Esophagus muscularis mucosa (tissue), 4 donors: ENCODE data around the gene SIRT7. TPM values are rescaled to one million over a fixed set of nuclear protein-coding genes. Genes with fewer than 3 reads are reported as not detected.

Experiments
- DNase-seq: peaks from one replicate; pipeline ENCODE4 v3.0.0-alpha.2; 2017; ENCODE audit errors: extremely low spot score
- H3K27ac ChIP-seq, 4 donors: fragments of 200-600 bp; sonication (generic); replicated peaks in 1 of 4; 1 replicate in 3 of 4; 2 replicates in 1 of 4; pipeline ENCODE4 v1.5.1; 2016 to 2019; ENCODE audit warnings: mild to moderate bottlenecking in 1 of 4
- H3K27me3 ChIP-seq, 4 donors: fragments of 200-600 bp; sonication (generic); one replicate each; pipeline versions ENCODE4 v1.5.1 to v1.6.0; 2016 to 2019
- H3K36me3 ChIP-seq, 4 donors: fragments of 200-600 bp; sonication (generic); one replicate each; pipeline ENCODE4 v1.5.1; 2016 to 2019
- H3K4me1 ChIP-seq, 4 donors: fragments of 200-600 bp; sonication (generic); one replicate each; pipeline ENCODE4 v1.5.1; 2016 to 2019
- H3K4me3 ChIP-seq, 4 donors: fragments of 200-600 bp; sonication (generic); 1 replicate in 2 of 4; 2 replicates in 2 of 4; pipeline ENCODE4 v1.5.1; 2016 to 2019; ENCODE audit warnings: mild to moderate bottlenecking in 4 of 4, moderate library complexity in 1 of 4
- H3K9me3 ChIP-seq, 4 donors: fragments of 200-600 bp; sonication (generic); 1 replicate in 3 of 4; 2 replicates in 1 of 4; pipeline ENCODE4 v1.5.1; 2016 to 2019
- EP300 ChIP-seq: sonication (generic); formaldehyde crosslinking; IDR thresholded peaks from one replicate; pipeline ENCODE4 v1.6.1; 2017; ENCODE audit warnings: antibody characterized with exemption
- POLR2A ChIP-seq: fragments of 450-650 bp; IDR thresholded peaks from one replicate; pipeline ENCODE4 v1.6.1; 2017; ENCODE audit warnings: antibody characterized with exemption, moderate library complexity, mild to moderate bottlenecking, low read depth
- POLR2AphosphoS5 ChIP-seq, 2 donors: sonication (generic); formaldehyde crosslinking; IDR thresholded peaks; one replicate each; pipeline ENCODE4 v1.6.1; 2017; ENCODE audit warnings: antibody characterized with exemption in 2 of 2
- WGBS: methylation state at CpG from one replicate; pipeline ENCODE4 v1.1.5; 2018; 5-methylcytosine and 5-hydroxymethylcytosine counted together
- intact Hi-C: fragments of 100-400 bp; cut with DNase I; formaldehyde crosslinking; loops from one replicate; pipeline ENCODE4 v1.15.1; 2023
- total RNA-seq, 4 donors: library from RNA; depleted of rRNA; stranded (reverse); fragments of >200 nt; gene quantifications; one replicate each; pipeline versions ENCODE4 v1.1.0 to v1.2.1, GENCODE V29; 2016
- TF ChIP-seq, protein P1 (sequence below), 3 experiments: fragments of 200-600 bp in 2 of 3; fragments of 450-650 bp in 1 of 3; sonication (generic) in 2 of 3; IDR thresholded peaks; one replicate each; pipeline ENCODE4 v1.5.1; 2017 to 2019; ENCODE audit warnings: antibody characterized with exemption in 3 of 3, mild to moderate bottlenecking in 2 of 3, moderate library complexity in 1 of 3

SIRT7 gene
- total RNA-seq, 4 donors from 2014 or later = 13.9 to 27.0 (median 19.9) TPM

GRCh38 chr17:81885454-81885853, 32.5 kb downstream of the SIRT7 start:
- intact Hi-C loops = no loop called here
- no peak for DNase-seq
- H3K27me3 ChIP-seq = no peaks in the 10 kb centered on the region
- WGBS = 78% methylated on average over 10 of the region's 10 CpGs
- H3K27ac ChIP-seq = no peak overlapping the region
- TF ChIP-seq, protein P1, sequence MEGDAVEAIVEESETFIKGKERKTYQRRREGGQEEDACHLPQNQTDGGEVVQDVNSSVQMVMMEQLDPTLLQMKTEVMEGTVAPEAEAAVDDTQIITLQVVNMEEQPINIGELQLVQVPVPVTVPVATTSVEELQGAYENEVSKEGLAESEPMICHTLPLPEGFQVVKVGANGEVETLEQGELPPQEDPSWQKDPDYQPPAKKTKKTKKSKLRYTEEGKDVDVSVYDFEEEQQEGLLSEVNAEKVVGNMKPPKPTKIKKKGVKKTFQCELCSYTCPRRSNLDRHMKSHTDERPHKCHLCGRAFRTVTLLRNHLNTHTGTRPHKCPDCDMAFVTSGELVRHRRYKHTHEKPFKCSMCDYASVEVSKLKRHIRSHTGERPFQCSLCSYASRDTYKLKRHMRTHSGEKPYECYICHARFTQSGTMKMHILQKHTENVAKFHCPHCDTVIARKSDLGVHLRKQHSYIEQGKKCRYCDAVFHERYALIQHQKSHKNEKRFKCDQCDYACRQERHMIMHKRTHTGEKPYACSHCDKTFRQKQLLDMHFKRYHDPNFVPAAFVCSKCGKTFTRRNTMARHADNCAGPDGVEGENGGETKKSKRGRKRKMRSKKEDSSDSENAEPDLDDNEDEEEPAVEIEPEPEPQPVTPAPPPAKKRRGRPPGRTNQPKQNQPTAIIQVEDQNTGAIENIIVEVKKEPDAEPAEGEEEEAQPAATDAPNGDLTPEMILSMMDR (IDR thresholded peaks at IDR 0.05) = no peak
- no peak for TF ChIP-seq POLR2A
- no peak for TF ChIP-seq POLR2AphosphoS5 (IDR thresholded peaks at IDR 0.05)
- TF ChIP-seq EP300 = no peak
- peaks cover 35 to 83% (median 74%) of the 10 kb centered on the region in 4 donors for H3K36me3 ChIP-seq
- H3K9me3 ChIP-seq = no peaks in the 10 kb centered on the region
- no peak overlapping the region for H3K4me3 ChIP-seq
- peaks cover 12 to 17% (median 16%) of the 10 kb centered on the region in 4 donors for H3K4me1 ChIP-seq

DNA sequence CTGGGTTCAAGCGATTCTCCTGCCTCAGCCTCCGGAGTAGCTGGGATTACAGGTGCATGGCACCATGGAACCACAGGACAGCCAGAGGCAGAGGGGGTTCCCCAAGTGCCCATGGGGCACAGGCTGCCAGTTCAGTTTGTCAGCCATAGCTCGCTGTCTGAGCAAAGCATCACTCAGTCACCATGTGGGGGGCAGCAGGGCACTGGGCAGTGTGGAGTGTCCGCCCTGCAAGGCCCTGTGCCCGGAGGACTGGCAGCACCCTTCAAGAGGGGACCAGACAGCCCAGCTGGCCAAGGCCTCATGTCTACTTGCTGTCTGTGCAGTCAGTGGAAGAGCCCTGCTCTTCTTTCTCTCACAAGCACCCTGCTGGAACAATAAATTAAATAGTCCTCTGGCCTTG, 33.0 kb downstream of the SIRT7 start:
- H3K4me3 ChIP-seq = no peak overlapping the region
- H3K27me3 ChIP-seq = no peaks in the 10 kb centered on the region
- no peak overlapping the region for H3K27ac ChIP-seq
- DNase-seq = no peak
- H3K36me3 ChIP-seq = peaks cover 35 to 84% (median 74%) of the 10 kb centered on the region in 4 donors
- intact Hi-C loops = no loop called here
- WGBS = 91% methylated on average over 5 of the region's 5 CpGs
- peaks cover 7 to 12% (median 11%) of the 10 kb centered on the region in 4 donors for H3K4me1 ChIP-seq
- H3K9me3 ChIP-seq = no peaks in the 10 kb centered on the region
- no peak for TF ChIP-seq POLR2AphosphoS5 (IDR thresholded peaks at IDR 0.05)
- no peak for TF ChIP-seq EP300
- no peak for TF ChIP-seq POLR2A
- TF ChIP-seq, protein P1 (IDR thresholded peaks at IDR 0.05) = no peak

DNA sequence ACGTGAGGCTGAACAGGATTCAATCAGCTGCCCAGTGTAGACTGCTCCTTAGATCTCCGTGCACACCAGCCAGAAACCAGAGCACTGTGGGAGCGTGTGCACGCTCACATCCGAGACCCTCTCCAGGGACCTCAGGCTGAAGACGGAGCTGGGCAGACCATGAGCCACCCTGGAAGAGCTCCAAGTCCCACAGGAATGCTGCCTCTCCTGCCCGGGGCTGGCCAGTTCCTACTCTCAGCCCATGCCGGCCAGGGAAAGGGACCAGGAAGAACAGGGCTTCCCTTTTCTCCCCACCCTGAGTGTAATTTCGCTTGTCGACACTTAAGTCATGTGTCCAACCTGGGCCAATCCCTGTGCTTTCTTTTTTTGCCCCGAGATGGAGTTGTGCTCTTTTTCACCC, 33.5 kb downstream of the SIRT7 start:
- no peak for DNase-seq
- H3K4me3 ChIP-seq = no peak overlapping the region
- H3K4me1 ChIP-seq = peaks cover 2 to 8% (median 6%) of the 10 kb centered on the region in 4 donors
- H3K9me3 ChIP-seq = no peaks in the 10 kb centered on the region
- intact Hi-C loops = no loop called here
- 53% methylated on average over 9 of the region's 11 CpGs for WGBS
- H3K27me3 ChIP-seq = no peaks in the 10 kb centered on the region
- no peak for TF ChIP-seq POLR2AphosphoS5 (IDR thresholded peaks at IDR 0.05)
- TF ChIP-seq EP300 = no peak
- no peak for TF ChIP-seq POLR2A
- TF ChIP-seq, protein P1 (IDR thresholded peaks at IDR 0.05) = no peak
- H3K36me3 ChIP-seq = peaks cover 35 to 83% (median 74%) of the 10 kb centered on the region in 4 donors
- H3K27ac ChIP-seq = no peak overlapping the region

DNA sequence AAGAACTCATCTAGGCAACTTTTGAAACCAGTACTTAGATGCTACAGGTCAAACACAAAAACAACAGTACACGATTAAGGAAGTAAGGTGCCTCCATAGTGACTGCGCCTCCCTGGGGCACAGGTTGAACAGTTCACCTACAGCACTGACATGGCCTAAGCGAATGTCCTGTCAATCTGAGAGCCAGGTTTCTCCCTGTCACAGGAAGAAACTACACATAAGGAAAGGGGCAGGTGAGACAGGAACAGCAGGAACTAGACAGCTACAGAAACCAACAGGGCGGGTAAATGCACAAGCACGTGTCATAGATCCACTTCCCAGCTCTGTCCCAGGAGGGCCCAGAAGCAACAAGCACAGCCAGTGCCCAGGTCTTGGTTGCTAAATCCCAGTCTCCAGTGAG, 38.9 kb downstream of the SIRT7 start:
- DNase-seq = no peak
- H3K4me1 ChIP-seq = no peaks in the 10 kb centered on the region
- no peaks in the 10 kb centered on the region for H3K9me3 ChIP-seq
- peaks cover 7 to 44% (median 33%) of the 10 kb centered on the region in 4 donors for H3K36me3 ChIP-seq
- H3K27ac ChIP-seq = no peak overlapping the region
- H3K4me3 ChIP-seq = no peak overlapping the region
- 87% methylated on average over 5 of the region's 5 CpGs for WGBS
- intact Hi-C loops = no loop called here
- H3K27me3 ChIP-seq = no peaks in the 10 kb centered on the region
- no peak for TF ChIP-seq POLR2A
- TF ChIP-seq, protein P1 (IDR thresholded peaks at IDR 0.05) = no peak

DNA sequence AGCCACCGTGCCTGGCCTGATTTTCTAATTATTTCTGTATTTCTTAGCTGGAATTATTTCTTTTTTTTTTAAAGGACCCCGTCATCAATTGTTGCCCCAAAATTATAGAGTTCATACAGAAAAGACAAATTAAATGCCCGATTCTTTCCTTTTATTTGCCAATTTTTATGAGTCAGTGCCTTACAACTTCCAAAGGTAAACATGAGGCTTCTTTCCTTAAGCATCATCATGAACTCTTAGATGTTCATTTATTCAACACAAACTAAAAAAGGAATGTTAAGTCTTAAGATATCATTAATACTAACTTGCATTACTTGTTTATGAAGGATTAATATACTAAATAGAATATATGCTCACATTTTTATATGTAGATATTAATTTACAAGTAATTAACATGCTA, 39.7 kb downstream of the SIRT7 start:
- no peaks in the 10 kb centered on the region for H3K9me3 ChIP-seq
- intact Hi-C loops = no loop called here
- no peaks in the 10 kb centered on the region for H3K27me3 ChIP-seq
- TF ChIP-seq, protein P1 (IDR thresholded peaks at IDR 0.05) = no peak
- no peak for TF ChIP-seq POLR2AphosphoS5 (IDR thresholded peaks at IDR 0.05)
- no peak for TF ChIP-seq POLR2A
- TF ChIP-seq EP300 = no peak
- WGBS = 93% methylated on average over 3 of the region's 3 CpGs
- H3K27ac ChIP-seq = no peak overlapping the region
- no peak overlapping the region for H3K4me3 ChIP-seq
- no peak for DNase-seq
- peaks cover 7 to 35% (median 26%) of the 10 kb centered on the region in 4 donors for H3K36me3 ChIP-seq
- H3K4me1 ChIP-seq = peaks cover 0 to 1% (median under 1%) of the 10 kb centered on the region in 4 donors
